GM18511 (cell line): ENCODE data around the gene ZBTB7B.
"Not testable (repeated sequence)": the region's sequence is repeated elsewhere in the genome, so short reads cannot be mapped to it uniquely, and the experiment has no call there.

Experiments used
- ATAC-seq: cut with Tn5 transposase; IDR thresholded peaks from one replicate; pipeline ENCODE4 v1.9.1; 2021; ENCODE audit warnings: mild to moderate bottlenecking, moderate library complexity; ENCODE audit not compliant: unreplicated experiment

ZBTB7B gene

GRCh38 chr1:154967331-154967950 is 35.2 kb upstream of the ZBTB7B start:
- no peak for ATAC-seq

- no peak for ATAC-seq
These were observed 33.9 kb upstream of the ZBTB7B start for GRCh38 chr1:154968731-154969130.

- ATAC-seq: no peak
These were observed 33.4 kb upstream of the ZBTB7B start for GRCh38 chr1:154969246-154969645.

GRCh38 chr1:154969860-154970452 is 32.6 kb upstream of the ZBTB7B start:
- no peak for ATAC-seq

- ATAC-seq: no peak
These were observed 31.8 kb upstream of the ZBTB7B start, which contains the start of gene SHC1 for GRCh38 chr1:154970631-154971340. Gene SHC1, minus strand, starts transcription at chr1:154970747. Its CDS starts 221 bp downstream, at chr1:154970526.

- ATAC-seq: no peak
These were observed 31.1 kb upstream of the ZBTB7B start for GRCh38 chr1:154971341-154971998.

- no peak for ATAC-seq
These were observed 30.4 kb upstream of the ZBTB7B start for GRCh38 chr1:154972213-154972516.

- no peak for ATAC-seq
These were observed 29.9 kb upstream of the ZBTB7B start for GRCh38 chr1:154972517-154973343.

- ATAC-seq: no peak
These were observed 29.1 kb upstream of the ZBTB7B start for GRCh38 chr1:154973344-154974101.

- peak; percentile 82 for ATAC-seq
These were observed 28.3 kb upstream of the ZBTB7B start, which contains the start of gene CKS1B for GRCh38 chr1:154974102-154974807. Gene CKS1B, plus strand, starts transcription at chr1:154974681. Its CDS starts 65 bp downstream, at chr1:154974746.

- peak; percentile 61 for ATAC-seq
These were observed 27.7 kb upstream of the ZBTB7B start for GRCh38 chr1:154974808-154975408.

GRCh38 chr1:154975409-154976059 is 27.1 kb upstream of the ZBTB7B start:
- ATAC-seq: no peak

- not testable (repeated sequence) for ATAC-seq
These were observed 24.8 kb upstream of the ZBTB7B start for GRCh38 chr1:154977762-154978161.

GRCh38 chr1:154978360-154978759 is 24.2 kb upstream of the ZBTB7B start:
- no peak for ATAC-seq

- no peak for ATAC-seq
These were observed 20.3 kb upstream of the ZBTB7B start for GRCh38 chr1:154982341-154982740.

GRCh38 chr1:154982897-154983648 is 19.5 kb upstream of the ZBTB7B start, which contains the start of gene FLAD1:
Gene FLAD1, plus strand, starts transcription at chr1:154983344. Its CDS starts 351 bp downstream, at chr1:154983695.
- ATAC-seq: peak; percentile 99

GRCh38 chr1:154983776-154984466 is 18.7 kb upstream of the ZBTB7B start:
- ATAC-seq: no peak
